Activated T-helper 9 cell treated with anti-CD3 and anti-CD28 coated beads, Interleukin-2, amount 50 U/mL, for 16 hours (primary cell): Measurements from ENCODE around the gene STK33.

ENCODE experiments used
- DNase-seq: peaks from one replicate; pipeline ENCODE4 v3.0.0-alpha.2; 2020; ENCODE audit warnings: low read depth

The STK33 gene

DNA sequence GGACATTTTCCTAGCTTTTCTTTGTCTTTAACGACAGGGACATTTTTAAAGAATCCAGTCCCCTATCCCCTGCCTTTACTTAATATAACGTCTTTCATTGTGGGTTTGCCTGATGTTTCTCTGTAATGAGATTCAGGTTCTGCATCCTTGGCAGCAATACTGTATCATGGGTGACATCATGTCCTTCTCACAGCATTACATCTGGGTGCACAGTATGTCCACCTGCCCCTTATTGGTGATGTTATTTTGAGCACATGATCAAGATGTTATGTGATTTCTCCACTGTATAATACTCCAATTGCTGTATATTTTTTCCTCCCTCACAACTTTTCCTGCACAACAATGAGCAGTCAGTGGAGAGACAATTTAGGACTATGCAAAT is 9.7 kb upstream of the STK33 start:
- DNase-seq, result no peak

DNA sequence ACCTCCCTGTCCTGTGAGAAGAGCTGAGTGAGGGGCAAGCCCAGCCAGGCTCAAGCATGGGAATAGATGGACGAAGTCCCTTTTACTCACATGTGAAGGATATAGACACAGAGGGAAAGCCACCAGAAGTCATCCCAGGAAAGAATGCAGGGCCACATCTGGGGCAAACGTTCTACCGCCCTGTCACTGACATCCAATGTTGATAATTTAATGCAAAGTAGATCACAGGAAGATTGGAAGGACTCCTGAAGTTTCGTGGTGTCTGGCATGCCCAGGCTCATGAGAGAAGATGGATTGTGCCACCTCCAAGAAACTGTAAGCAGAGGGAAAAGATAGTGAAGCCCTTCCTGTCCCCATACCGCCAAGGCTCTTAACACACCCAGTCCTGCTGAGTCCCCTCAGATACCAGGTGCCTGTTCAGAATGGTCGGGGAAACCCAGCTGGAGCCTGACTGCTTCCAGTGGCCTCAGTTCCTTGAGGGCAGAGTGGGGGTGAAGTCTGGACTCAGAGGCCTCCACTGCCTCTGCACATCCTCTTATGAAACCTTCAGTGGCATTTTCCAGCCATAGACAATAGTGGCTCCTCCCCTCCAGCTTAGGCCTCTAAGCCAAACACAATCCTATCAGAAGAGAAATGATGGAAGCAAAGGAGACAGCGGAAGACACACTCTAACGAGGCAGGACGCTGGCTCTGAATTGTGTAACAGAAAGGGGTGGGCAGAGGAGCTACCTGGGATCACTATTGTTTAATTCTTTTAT is 7.5 kb upstream of the STK33 start:
- DNase-seq, result no peak

DNA sequence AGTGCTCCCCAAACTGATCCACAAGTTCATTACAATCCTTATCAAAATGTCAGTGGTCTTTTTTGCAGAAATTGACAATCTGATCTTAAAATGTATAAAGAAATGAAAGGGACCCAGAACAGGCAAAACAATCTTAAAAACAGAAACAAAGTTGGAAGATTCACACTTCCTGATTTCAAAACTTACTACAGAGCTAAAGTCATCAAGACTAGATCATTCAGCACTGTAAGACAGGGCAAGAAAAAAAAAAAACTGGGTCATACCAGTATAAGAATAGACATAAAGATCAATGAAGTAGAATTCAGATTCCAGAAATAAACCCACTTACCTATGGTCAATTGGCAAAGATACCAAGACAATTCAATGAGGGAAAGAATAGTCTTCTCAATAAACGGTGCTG is 4.5 kb upstream of the STK33 start:
- DNase-seq, result no peak

DNA sequence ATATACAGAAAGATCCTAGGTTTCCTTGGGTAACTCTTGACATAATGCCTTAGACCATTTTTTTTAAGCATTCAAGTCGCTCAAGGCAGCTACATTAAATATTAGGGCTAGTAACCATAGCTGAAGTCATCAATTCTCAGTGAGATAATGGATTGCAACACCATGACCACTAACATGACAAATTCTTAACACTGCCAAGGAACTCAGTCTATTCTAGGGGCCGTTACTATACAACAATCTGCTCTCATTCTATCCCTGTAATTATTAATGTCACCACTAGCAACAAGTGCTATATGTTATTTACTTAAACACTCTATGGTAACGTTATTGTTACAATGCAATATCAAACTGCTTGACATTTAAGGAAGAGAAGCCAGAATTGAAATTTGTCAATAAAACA is 3.2 kb upstream of the STK33 start:
- DNase-seq, result no peak

DNA sequence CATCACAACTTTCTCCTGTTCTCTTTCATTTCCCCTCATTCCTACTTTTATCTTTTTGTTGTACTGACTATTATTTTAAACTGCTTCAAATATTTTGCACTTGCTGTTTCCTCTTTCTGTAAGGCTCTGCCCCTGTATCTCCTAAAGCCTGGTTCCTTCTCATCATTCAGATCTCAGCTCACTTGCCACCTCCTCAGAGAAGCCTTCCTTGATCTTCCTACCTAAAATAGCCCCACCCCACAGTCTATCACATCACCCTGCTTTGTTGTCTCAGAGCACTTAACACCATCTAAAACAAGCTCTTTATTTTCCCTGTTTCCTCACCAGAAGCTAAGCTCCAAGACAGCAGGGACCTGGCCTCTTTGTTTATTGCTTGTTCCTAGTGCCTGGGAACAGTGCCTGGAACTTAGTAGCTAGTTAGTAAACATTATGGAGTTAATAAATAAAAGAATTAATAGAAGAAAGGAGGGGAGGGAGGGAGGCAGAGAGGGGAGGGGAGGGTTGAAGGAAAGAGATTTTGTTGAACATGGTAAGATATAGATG is 2.5 kb upstream of the STK33 start:
- no peak for DNase-seq

DNA sequence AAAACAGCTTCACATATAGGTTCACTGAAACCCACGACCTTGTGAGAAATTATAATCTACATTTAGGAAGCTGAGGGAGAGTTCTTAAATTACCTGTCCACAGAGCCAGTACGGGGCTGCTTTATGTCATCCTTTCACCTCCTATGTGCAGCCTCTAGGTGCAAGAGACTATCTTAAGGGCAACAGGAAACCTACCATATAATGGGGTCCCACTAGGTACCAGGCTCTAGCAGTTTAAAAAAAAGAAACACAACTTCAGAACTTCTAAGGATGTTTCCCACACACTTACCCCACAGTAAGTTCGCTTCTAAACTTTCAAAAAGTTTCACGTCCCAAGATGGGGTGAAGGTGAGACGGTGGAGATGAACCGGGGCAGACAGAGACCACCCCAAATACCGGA is 573 bp downstream of the STK33 start:
- no peak for DNase-seq

DNA sequence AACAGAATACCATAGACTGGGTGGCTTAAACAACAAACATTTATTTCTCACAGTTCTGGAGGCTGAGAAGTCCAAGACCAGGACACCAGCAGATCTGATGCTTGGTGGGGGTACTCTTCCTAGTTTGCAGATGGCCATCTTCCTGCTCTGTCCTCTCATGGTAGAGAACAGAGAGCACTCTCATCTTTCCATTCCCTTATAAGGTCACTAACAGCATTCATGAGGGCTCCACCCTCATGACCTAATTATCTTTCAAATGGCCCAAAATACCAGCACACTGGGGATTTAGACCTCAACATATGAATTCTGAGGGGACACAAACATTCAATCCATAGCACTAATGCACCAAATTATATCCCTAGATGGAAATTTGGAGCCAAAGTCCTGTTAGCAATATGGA is 6.1 kb downstream of the STK33 start:
- DNase-seq, result no peak

DNA sequence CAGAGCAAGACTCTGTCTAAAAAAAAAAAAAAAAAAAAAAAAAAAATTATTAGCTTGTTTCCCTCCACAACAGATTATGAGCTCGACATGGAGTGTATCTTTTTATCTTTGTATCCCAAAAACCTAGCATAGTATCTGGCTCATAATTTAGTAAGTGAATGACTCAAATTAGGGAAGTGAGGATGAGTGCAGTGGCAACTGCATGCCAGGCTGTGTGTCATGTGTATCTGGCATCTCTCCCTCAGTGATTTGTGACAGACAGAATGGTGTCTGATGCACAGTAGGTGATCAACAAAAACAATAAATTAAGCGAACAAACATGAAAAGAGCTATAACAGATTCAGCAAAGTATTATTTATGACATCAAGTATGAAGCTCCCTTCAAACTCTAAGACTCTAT is 7.2 kb downstream of the STK33 start:
- no peak for DNase-seq

DNA sequence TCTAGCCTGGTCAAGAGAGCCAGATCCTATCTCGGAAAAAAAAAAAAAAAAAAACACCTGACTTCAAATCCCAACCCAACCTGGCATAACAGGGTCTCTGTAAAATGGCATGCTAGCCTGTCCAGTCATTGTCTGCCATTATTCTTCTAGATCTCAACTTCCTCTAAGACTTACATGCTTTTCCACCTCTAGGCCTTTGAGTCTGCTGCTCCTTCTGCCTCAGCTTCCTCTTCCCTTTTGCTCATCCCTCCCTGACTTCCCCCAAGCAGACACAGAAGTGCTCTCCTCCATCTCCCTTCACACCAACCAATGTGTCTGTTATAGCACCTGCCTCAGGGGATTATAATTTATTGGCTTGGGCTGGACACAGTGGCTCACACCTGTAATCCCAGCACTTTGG is 7.8 kb downstream of the STK33 start:
- no peak for DNase-seq

DNA sequence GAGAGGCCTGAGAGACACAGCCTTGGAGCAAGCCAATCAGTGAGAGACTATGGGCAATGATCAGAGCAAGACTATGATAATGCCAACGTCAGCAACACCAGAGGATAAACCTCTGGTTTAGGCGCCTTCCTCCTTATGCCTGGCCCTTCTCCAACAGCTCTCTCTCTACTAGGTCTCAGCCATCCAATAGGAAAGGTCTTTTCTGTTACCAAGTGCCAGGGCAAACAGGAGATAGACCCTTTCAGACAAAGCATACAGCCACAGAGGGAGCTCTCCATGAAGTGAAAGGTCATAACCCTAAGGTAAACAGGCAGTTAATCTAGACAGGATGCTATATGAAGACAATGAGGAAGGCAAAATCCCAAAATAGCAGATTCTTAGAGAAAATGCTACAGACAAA is 9.5 kb downstream of the STK33 start:
- DNase-seq, result no peak

DNA sequence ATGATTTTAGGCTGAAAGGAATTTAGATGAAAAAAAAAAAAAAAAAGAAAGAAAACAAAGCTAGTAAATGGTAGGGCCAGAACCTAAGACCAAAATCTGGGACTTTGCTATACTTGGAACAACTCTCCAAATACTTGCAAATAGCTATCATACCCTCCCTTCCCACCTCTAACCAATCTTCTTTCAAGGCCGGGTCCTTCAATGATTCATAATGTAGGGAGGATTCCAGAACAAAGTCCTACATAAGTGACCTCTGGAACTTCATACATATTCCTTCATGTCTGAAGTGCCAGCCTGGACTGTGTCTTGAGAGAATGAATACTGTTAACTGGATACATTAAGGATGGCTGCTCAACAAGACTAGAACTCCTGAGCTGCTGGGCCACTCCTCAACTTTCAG is 9.9 kb downstream of the STK33 start:
- DNase-seq, result no peak

DNA sequence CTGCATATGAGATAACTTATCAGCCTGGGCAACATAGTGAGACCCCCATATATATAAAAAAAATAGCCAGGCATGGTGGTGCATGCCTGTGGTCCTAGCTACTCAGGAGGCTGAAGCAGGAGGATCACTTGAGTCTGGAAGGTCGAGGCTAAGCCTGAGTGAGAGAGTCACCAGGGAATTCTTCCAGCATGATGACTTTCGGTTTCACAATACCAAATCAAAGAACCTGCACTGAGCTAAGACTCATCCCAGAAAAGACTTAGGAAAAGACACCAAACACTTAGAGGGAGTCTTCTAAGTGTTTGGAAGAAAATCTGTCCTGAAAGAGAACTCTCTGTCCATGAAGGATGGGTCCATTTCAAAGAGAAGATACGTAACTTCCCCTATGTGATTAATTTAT is 12.7 kb downstream of the STK33 start:
- no peak for DNase-seq

DNA sequence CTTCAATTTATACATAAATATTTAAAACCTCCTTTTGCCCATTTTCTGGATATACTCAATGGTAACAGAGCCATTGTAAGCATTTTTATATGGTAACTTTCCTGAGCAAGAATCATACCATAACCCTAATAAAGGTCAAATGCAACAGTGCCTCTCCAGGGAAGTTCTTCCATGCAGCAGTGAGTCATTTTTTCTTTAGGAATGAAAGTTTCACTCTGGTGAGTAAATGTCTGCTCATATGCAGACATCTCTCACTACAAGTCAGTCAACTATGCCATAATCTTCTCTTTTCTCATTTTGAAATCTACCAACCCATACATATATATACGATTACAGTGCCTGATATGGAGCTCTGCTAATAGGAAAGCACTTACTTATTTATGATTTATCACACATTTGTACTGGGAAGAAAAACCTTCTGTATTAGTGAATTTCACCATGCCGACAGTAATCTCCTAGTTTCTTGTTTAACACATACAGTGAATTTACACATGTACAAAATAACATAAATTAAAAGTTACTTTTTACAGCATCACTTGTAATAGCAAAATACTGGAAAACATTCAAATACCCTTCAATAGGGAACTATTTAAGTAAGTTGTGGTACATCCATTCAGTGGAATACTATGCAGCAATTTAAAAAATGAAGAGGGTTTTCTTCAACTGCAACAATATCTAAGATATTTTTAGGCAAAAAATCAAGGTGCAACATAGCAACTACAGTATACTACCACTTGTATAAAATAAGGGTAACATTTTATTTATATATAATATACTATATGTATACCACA is 16.0 kb downstream of the STK33 start:
- no peak for DNase-seq

DNA sequence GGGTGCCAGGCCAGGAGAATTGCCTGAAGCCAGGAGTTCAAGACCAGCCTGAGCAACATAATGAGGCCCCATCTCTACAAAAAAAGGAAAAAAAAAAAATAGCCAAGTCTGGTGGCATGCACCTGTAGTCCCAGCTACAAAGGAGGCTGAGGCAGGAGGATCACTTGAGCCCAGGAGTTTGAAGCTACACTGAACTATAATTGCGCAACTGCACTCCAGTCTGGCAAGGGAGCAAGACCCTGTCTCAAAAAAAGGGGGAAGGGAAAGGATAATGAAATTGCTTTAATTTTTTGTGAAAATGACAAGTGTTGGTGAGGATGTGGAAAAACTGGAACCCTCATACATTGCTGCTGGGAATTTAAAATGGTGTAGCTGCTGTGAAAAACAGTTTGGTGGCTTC is 19.2 kb downstream of the STK33 start:
- no peak for DNase-seq

DNA sequence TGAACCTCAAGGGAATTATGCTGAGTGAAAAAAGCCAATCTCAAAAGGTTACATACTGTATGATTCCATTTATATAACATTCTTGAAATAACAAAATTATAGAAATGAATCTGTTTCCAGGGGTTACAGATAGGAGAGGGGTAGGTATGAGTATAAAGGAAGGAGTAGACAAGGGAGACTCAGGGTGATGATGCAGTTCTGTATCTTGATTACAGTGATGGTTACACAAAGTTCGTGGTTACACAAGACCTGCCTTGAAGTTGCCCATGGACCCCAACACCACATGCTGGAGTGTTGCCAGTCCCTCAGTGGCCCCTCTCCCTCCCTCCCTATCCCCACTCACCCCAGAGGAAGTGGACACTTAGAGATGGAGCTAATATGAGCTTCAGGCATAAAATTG is 20.3 kb downstream of the STK33 start:
- DNase-seq, result no peak

DNA sequence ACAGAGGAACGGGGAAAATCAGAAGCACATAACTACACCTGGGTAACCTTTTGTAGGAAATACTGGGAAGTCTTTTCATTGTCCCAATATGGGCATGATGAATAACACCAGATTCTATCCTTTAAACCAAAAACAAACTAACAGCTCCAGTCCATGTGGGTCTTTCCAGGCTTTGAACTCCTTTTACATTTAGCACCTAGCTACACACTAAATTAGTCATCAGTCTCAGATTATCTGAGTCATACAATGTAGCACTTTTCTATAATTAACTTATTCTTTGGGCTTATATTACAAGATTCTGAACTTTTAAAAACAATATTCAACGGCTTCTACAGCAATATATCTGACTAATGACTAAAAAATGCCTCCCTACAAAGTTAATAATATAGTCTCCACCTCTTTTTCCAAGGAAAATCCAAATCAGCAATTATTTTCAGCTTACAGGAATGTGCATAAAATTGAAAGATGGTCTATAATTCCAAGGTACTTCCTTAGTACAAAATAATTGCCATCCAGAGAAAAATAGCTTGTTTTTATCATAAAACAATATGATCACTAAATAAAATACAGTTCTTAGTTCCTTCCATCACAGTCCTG is 26.3 kb downstream of the STK33 start:
- DNase-seq, result no peak

DNA sequence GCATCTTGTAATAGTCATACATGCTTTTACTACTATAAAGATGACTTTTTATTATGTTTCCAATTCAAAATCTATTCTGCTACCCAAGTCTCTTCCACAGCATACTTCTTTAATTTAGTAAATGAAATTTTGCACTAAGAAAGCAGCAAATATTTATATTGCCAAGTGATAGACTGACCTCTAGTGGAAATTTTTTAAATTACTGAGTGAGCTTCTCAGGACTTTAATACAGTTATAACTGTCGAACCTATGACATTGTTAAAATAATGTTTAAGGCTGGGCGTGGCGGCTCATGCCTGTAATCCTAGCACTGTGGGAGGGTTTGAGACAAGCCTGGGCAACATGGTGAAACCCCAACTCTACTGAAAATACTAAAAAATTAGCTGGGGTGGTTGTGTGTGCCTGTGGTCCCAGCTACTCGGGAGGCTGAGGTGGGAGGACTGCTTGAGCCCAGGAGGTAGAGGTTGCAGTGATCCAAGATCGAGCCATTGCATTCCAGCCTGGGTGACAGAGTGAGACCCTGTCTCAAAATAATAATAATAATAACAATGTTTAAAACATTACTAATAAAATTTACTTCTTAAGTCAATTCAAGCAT is 27.3 kb downstream of the STK33 start:
- DNase-seq, result no peak

DNA sequence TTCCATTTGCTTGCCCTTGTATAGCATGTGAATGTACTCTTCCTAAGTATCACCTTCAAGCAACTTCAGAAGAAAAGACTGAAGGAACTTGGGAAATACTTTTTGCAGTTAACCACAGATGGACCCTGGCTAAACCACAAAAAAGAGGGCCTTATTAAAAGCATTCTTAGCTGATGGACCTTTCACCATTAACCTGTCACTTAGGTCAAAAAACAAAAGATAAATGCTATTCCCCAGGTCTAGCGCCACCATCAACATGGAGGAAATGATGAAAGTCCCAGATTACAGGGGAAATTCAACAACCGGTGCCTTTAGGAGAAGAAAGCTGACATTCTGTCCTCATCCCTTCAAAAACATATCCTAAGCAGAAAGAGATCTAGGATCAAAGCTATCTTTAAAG is 29.5 kb downstream of the STK33 start:
- no peak for DNase-seq

DNA sequence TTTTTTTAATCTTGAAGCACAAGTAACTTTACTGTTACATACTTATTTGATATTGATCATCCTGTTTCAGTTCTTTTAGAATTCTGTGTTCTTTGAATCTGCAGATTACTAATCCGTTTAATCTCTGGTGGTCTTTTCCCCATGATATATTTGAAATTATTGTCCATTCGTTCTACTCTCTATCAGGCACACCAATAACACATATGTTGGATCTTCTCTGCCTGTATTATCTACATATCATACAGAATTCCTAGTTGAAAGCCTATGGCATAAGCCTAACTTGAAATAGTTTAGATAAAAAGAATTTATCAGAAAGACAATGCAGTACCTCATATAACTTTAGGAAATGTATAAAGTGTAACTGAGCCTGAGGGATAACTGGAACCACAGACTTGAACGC is 32.6 kb downstream of the STK33 start:
- no peak for DNase-seq

DNA sequence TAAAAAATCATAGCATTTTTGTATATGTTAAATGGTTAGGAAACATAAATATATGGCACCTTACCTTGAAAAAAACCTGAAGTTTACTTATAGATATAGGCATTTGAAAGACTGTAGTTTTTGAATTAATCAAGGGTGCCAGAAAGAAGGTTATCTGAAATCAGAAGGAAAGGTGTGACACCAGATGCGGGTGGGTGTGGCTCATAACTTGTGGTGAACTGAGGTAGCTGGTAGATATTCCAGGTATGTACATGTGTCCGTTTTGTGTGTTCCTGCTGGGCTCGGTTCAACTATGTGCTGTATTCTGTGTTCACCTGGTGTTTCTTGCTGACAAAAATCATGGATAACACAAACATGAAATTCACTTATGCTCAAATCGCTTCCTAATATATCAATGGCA is 35.6 kb downstream of the STK33 start:
- no peak for DNase-seq

DNA sequence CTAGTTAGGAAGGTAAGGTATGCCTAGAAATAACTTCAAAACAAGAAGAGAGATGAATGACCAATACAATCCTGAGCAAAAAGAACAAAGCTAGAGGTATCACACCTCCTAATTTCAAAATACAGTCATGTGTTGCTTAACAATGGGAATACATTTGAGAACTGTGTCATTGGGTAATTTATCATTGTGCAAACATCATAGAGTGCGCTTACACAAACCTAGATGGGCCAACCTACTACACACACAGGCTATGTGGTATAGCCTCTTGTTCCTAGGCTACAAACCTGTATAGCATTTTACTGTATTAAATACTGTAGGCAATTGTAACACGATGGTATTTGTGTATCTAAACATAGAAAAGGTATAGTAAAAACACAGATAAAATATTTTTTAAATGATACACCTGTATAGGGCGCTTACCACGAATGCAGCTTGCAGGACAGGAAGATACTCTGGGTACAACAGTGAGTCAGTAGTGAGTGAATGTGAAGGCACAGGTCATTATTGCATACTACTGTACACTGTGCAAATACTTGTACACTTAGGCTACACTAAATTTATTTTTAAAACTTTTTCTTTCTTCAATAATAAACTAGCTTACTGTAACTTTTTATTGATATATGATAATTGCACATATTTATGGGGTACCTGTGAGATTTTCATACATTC is 48.2 kb downstream of the STK33 start:
- DNase-seq, result no peak

DNA sequence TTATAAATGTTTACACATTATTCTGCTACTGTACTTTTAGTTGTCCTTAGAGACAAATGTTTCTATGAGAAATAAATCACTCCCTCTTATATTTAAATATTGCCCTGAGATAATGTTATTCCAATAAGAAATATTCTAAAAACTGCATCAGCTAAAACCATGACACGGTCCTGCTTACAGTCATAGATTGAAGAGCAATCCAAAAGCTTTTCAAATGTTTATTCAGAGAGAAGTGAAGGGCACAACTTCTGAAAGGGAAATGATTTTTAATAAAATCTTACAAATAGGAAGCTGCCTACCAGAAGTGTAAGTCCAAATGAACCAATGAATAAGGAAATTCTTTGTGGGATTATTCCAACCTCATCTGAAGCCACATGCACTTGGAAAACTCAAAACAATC is 49.2 kb downstream of the STK33 start:
- no peak for DNase-seq
